HG03159 (cell line): ENCODE data around the gene HS3ST4.

Experiments
- ATAC-seq: cut with Tn5 transposase; IDR thresholded peaks from one replicate; pipeline ENCODE4 v1.9.1; 2021; ENCODE audit warnings: mild to moderate bottlenecking, moderate library complexity; ENCODE audit not compliant: unreplicated experiment

HS3ST4 gene

DNA sequence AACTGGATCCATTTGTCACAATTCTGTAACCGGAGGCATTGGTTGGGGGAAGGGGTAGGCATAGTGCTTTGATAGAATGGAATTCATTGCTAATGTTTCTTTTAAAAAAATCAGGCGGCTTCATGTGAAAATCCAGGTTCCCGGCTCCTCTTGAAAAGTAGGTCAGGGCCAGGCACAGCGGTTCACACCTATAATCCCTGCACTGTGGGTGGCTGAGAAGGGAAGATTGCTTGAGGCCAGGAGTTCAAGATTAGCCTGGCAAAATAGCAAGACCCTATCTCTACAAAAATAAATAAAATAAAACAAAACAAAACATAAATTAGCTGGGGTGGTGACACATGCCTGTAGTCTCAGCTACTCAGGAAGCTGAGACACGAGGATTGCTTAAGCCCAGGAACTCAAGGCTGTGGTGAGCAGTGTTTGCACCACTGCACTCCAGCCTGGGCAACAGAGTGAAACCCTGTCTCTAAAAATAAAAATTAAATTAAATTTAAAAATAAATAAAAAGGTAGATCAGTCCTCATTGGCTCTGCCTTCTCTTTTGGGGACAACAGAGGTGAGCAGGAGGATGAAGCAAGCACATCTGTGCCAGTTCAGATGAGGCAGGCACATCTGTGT is 466.5 kb downstream of the HS3ST4 start:
- no peak for ATAC-seq

- ATAC-seq, result no peak
Observed at GRCh38 chr16:26161461-26162180, 469.9 kb downstream of the HS3ST4 start.

DNA sequence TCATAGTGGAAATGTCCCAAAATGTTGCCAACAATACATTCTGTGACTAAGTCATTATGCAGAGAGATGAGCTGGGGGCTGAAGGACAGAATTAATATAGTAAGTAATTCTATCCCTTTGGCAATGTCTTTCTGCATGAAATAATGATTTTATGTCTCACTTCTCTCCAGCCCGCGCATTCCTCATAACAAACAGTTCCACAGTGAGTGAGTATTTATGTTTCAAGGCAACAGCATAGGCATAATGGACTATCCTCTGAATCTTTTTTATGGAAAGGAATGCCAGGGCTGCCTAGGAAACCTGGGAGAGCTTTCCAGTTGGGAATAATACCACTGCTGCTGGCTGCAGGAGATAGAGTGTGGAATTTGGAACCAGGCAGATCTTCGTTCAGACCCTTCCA is 477.7 kb downstream of the HS3ST4 start:
- ATAC-seq, result no peak

DNA sequence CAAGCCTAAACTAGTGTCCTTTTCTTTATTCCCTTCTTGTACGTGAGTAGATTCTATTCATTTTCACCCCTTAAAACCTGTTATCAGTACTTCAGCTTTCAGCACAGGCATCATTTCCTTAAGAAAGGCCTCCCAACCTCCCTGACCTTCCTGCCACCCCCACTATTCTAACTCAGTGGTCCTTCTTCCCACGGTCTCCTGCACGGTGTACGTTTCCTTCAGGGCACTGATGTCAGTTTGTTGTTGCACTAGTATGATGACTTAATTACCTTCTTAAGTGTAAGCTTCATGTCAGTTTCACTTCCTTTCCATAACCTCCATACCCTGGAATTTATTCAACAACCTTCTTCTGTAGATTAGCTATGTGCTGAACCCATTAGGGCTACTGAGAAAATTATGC is 484.2 kb downstream of the HS3ST4 start:
- no peak for ATAC-seq

DNA sequence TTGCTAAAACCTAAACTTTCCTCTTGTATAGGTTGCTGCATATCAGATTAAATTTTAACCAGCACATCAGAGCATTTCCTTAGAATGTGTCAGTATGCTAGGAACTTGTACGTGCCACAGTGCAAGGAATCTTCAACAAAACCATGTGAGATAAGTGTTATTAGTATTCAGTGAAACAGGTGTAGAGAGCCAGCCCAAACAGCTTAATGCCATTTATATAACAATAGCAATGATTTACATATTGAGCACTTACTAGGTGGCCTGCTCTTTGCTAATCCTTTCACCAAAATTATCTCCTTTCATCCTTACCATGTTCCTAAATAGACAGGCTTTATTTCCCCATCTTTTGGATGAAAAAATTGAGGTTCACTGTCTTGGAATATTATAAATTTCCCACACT is 485.7 kb downstream of the HS3ST4 start:
- no peak for ATAC-seq

DNA sequence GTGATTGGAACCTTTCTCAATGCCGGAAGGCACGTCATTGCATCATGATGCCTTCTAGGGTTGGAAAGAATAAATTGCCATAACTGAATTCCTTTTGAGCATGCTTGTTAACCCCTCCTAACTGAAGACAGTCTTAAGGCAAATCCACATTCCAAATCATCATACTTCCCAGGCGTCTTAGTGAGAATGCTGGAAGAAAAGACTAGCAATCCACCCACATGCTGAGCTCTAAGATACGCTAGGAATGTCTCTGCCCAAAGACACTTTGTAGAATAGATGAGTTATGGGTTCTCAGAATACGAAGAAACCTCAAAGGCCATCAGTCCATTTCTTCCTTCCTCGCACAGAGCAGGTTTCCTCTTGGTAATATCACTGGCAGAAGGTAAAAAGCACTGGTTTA is 486.5 kb downstream of the HS3ST4 start:
- no peak for ATAC-seq

DNA sequence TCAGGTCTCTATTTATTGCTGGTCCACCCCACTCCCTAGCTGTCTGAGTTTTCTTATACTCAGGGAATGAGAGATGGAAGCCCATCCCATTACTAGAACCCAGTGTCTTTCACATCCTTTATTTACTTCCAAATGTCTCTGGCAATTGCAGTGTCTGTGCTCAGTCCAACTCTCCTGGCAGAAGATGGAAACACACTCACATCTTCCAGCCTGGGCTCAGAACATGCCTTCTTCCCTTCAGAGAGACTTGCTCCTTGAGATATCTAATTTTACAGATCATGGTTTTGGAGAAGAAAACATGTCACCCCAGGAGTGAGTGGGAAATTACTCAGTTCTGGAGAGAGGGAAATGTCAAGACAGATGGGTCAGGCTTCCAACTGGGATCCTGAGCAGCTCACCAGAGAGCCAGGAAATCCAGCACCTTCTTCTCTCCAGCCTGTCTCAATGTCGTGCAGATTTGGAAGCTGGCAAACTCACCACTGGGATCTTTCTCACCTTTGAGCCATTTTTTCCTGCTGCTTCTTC is 494.4 kb downstream of the HS3ST4 start:
- no peak for ATAC-seq
